Measurements from ENCODE around the gene NID2. TPM values are rescaled to one million over a fixed set of nuclear protein-coding genes. Genes with fewer than 3 reads are reported as not detected.

Gene NID2
- total and polyA plus RNA-seq, 2 experiments from 2014 or later = 52.8 to 65.7 TPM

DNA sequence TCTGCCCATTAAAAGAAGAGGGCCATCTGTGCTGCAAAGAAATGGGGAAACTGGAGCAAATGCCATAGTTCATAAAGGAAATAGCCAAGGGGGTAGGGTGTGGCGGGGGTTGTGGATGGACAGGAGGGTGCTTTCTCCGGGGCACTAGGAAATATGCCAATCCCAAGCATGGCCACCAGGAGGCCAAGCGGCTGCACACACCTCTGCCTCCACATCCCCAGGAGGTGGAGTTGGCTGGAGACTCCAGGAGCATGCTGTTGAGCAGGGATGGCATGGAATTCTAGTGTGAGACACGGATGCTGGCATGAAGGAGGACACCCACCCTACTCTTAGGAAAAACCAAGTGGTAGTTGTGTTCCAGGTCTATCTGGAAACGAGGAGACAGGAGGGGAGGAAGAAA is 25.2 kb downstream of the NID2 start:
- Histone ChIP-seq H2AFZ (no peak overlapping the region), H3K9me3 (ENCODE audit: low read depth) (no peaks in the 10 kb centered on the region), H3K9me2 (replicated peaks; ENCODE audit: insufficient read depth) (no peaks in the 10 kb centered on the region), H3K79me2 (peaks cover 2% of the 10 kb centered on the region), H3K27me3 (no peaks in the 10 kb centered on the region), H3K27ac (no peak overlapping the region), H3K4me2 (no peak overlapping the region), H4K20me1 (ENCODE audit: insufficient read depth, poor library complexity, severe bottlenecking) (no peaks in the 10 kb centered on the region), H3K4me1 (ENCODE audit: insufficient read depth) (peaks cover 5% of the 10 kb centered on the region), H3K36me3 (replicated peaks; ENCODE audit: insufficient read depth, low read depth) (no peaks in the 10 kb centered on the region), H3K4me3 (no peak overlapping the region)
- 55% methylated on average over 5 of the region's 5 CpGs for WGBS (ENCODE audit: low lambda C conversion rate, missing lambda C conversion rate)
- TF ChIP-seq, protein P1, sequence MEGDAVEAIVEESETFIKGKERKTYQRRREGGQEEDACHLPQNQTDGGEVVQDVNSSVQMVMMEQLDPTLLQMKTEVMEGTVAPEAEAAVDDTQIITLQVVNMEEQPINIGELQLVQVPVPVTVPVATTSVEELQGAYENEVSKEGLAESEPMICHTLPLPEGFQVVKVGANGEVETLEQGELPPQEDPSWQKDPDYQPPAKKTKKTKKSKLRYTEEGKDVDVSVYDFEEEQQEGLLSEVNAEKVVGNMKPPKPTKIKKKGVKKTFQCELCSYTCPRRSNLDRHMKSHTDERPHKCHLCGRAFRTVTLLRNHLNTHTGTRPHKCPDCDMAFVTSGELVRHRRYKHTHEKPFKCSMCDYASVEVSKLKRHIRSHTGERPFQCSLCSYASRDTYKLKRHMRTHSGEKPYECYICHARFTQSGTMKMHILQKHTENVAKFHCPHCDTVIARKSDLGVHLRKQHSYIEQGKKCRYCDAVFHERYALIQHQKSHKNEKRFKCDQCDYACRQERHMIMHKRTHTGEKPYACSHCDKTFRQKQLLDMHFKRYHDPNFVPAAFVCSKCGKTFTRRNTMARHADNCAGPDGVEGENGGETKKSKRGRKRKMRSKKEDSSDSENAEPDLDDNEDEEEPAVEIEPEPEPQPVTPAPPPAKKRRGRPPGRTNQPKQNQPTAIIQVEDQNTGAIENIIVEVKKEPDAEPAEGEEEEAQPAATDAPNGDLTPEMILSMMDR (IDR thresholded peaks at IDR 0.05; ENCODE audit: poor library complexity) = peak; percentile 43
- TF ChIP-seq EZH2phosphoT487 (IDR thresholded peaks at IDR 0.05; ENCODE audit: low read depth, severe bottlenecking, unreplicated experiment) (no peak), EZH2 (IDR thresholded peaks at IDR 0.05; ENCODE audit: borderline replicate concordance) (no peak)
- DNase-seq (ENCODE audit: low spot score) = peak; percentile 52

DNA sequence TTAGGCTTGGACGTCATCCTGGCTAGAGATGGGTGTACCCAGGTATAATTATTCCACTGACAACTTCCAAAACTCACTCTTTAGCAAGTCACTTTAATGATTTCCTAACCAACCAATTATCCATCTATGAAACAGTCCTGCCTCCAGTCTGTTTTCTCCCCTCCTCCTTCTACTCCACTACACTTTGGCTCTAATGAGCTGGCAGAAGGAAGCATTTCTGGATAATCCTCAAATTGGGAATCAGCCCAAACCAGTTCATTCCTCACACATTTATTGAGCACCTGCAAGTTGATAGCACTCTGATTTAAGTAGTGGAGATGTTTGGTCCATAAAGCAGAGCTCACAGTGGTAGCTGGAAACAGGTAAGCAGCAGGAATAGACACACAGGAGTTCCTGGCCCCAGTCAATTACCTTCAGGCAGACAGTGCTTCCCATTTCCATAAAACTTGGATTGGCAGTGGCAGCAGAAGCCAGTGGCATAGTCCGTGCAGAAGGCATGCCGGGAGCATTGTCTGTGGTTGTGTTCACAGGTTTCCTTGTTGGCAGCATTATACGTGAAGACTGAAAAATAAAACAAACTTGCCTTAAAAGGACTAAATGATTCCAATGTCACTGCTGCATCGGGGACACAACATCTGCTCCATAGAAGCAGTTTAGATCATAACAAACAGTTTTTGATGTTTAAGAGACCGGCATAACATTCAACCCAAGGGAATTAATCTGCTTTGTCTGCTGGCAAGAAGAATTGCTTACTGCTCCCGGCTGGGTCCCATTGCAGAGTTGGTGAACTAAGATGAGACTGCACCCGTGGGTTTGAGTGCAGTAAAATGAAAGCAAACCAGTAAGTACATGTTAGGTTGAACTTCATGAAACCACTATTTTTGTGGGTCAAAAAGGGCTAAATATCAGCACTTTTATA is 26.2 kb downstream of the NID2 start:
- H3K9me2 ChIP-seq (replicated peaks; ENCODE audit: insufficient read depth) = no peaks in the 10 kb centered on the region
- 57% methylated on average over 8 of the region's 8 CpGs for WGBS (ENCODE audit: low lambda C conversion rate, missing lambda C conversion rate)
- H4K20me1 ChIP-seq (ENCODE audit: insufficient read depth, poor library complexity, severe bottlenecking) = no peaks in the 10 kb centered on the region
- peaks cover 2% of the 10 kb centered on the region for H3K79me2 ChIP-seq
- H3K4me3 ChIP-seq = no peak overlapping the region
- peaks cover 5% of the 10 kb centered on the region for H3K4me1 ChIP-seq (ENCODE audit: insufficient read depth)
- TF ChIP-seq EZH2 (IDR thresholded peaks at IDR 0.05; ENCODE audit: borderline replicate concordance) (no peak), EZH2phosphoT487 (IDR thresholded peaks at IDR 0.05; ENCODE audit: low read depth, severe bottlenecking, unreplicated experiment) (no peak)
- TF ChIP-seq, protein P1 (IDR thresholded peaks at IDR 0.05; ENCODE audit: poor library complexity) = no peak
- H3K36me3 ChIP-seq (replicated peaks; ENCODE audit: insufficient read depth, low read depth) = no peaks in the 10 kb centered on the region
- no peaks in the 10 kb centered on the region for H3K27me3 ChIP-seq
- no peak overlapping the region for H2AFZ ChIP-seq
- no peak overlapping the region for H3K4me2 ChIP-seq
- no peak for DNase-seq (ENCODE audit: low spot score)
- H3K27ac ChIP-seq = no peak overlapping the region
- H3K9me3 ChIP-seq (ENCODE audit: low read depth) = no peaks in the 10 kb centered on the region

DNA sequence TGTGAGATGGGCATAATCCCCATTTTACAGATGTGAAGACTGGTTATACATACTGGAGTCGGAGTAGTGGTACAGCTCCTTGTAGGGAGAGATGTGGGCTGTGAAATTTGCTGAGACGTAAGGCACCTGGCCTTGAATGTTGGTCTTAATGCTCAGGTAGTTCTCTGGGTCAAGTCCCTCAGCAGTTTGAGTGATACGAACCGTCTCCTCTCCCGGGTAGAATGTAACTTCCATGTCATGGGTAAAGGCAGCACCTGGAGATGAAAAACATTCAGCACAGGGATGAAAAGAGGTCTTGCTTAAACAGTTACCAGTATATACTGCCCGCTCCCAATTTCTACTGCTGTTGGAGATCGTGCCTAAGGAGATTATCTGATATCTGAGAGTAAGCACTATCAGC is 28.3 kb downstream of the NID2 start:
- Histone ChIP-seq H3K27ac (no peak overlapping the region), H3K4me3 (no peak overlapping the region), H3K9me2 (replicated peaks; ENCODE audit: insufficient read depth) (no peaks in the 10 kb centered on the region), H3K79me2 (peaks cover 2% of the 10 kb centered on the region), H3K27me3 (no peaks in the 10 kb centered on the region), H3K4me1 (ENCODE audit: insufficient read depth) (peaks cover 5% of the 10 kb centered on the region), H4K20me1 (ENCODE audit: insufficient read depth, poor library complexity, severe bottlenecking) (no peaks in the 10 kb centered on the region), H3K36me3 (replicated peaks; ENCODE audit: insufficient read depth, low read depth) (no peaks in the 10 kb centered on the region), H2AFZ (no peak overlapping the region), H3K9me3 (ENCODE audit: low read depth) (no peaks in the 10 kb centered on the region), H3K4me2 (no peak overlapping the region)
- 89% methylated on average over 7 of the region's 7 CpGs for WGBS (ENCODE audit: low lambda C conversion rate, missing lambda C conversion rate)
- no peak for DNase-seq (ENCODE audit: low spot score)
- TF ChIP-seq, protein P1 (IDR thresholded peaks at IDR 0.05; ENCODE audit: poor library complexity) = no peak
- TF ChIP-seq EZH2 (IDR thresholded peaks at IDR 0.05; ENCODE audit: borderline replicate concordance) (no peak), EZH2phosphoT487 (IDR thresholded peaks at IDR 0.05; ENCODE audit: low read depth, severe bottlenecking, unreplicated experiment) (no peak)
